Measurements from ENCODE around the gene L2HGDH. TPM values are rescaled to one million over a fixed set of nuclear protein-coding genes. Genes with fewer than 3 reads are reported as not detected.

The L2HGDH gene
- total RNA-seq, 4 donors from 2014 or later = 8.9 to 18.2 (median 11.6) TPM

DNA sequence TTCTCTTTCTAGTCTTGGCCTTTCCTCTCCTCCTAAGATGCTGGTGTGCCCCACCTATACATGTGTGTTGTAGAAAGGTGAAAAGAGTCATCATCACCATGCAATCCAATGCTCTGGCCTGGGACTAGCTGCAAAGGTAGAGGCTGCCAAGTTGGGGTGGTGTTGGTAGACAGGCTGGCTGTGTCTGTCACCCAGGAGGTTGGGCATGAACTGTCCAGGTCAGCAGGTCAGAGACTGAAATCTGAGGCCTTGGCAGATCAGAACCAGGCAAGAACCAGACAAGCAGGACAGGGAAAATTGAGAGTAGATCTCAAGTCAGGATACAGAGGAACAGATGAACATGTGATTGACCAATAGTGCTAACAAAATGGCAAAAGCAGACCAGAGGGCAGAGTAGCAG lies 26.2 kb downstream of the L2HGDH start:
- no peak for DNase-seq (ENCODE audit: low spot score in 2 of 2)
- no peak overlapping the region for H3K4me3 ChIP-seq (ENCODE audit: low read depth, poor library complexity, severe bottlenecking)
- intact Hi-C loops (cut with DNase I; ENCODE audit: low total_unique reads) = no loop called here
- TF ChIP-seq POLR2A (IDR thresholded peaks at IDR 0.05) = no peak
- TF ChIP-seq, protein P1, sequence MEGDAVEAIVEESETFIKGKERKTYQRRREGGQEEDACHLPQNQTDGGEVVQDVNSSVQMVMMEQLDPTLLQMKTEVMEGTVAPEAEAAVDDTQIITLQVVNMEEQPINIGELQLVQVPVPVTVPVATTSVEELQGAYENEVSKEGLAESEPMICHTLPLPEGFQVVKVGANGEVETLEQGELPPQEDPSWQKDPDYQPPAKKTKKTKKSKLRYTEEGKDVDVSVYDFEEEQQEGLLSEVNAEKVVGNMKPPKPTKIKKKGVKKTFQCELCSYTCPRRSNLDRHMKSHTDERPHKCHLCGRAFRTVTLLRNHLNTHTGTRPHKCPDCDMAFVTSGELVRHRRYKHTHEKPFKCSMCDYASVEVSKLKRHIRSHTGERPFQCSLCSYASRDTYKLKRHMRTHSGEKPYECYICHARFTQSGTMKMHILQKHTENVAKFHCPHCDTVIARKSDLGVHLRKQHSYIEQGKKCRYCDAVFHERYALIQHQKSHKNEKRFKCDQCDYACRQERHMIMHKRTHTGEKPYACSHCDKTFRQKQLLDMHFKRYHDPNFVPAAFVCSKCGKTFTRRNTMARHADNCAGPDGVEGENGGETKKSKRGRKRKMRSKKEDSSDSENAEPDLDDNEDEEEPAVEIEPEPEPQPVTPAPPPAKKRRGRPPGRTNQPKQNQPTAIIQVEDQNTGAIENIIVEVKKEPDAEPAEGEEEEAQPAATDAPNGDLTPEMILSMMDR (IDR thresholded peaks at IDR 0.05) = no peak

DNA sequence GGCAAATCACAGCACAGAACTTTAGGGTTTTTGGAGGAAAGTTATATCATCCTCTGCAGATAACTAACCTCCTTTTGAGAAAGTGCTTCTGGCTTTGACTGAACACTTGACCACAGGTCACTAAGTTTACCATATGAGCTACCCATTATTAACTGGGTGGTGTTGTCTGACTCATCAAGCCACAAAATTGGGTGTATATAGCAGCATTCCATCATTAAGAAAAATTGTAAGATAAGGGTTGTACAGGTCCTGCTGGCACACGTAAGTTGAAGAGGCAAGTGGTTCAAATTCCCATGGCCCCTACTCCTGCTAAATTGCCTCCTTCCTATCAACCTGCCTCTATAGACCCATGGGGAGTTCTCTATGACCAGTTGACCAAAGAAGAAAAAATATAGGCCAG lies 39.5 kb downstream of the L2HGDH start:
- intact Hi-C loops (cut with DNase I; ENCODE audit: low total_unique reads) = no loop called here
- no peak overlapping the region for H3K4me3 ChIP-seq (ENCODE audit: low read depth, poor library complexity, severe bottlenecking)
- 95 to 100% methylated on average over 1 of the region's 1 CpG for WGBS, 2 donors
- no peak for TF ChIP-seq POLR2A (IDR thresholded peaks at IDR 0.05)
- TF ChIP-seq, protein P1 (IDR thresholded peaks at IDR 0.05) = no peak
- no peak for DNase-seq (ENCODE audit: low spot score in 2 of 2)

DNA sequence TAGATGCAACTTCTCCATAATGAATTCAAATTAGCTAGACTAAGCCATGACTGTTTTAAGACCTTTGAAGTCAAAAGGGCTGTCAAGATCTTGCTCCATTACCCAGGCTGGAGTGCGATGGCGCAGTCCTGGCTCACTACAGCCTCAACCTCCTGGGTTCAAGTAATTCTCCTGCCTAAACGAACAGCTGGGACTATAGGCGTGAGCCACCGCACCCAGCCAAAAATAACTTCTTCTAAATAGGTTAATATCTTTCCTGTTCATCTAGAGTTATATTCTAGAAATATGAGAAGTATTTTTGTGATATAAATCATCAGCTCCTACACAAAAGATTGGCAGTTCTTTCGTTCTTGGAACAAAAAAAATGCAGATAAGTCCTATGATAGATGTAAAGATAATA lies 41.1 kb downstream of the L2HGDH start:
- H3K4me3 ChIP-seq (ENCODE audit: low read depth, poor library complexity, severe bottlenecking) = no peak overlapping the region
- intact Hi-C loops (cut with DNase I; ENCODE audit: low total_unique reads) = no loop called here
- 72 to 81% methylated on average over 6 of the region's 6 CpGs for WGBS, 2 donors
- DNase-seq (ENCODE audit: low spot score in 2 of 2) = no peak
- no peak for TF ChIP-seq POLR2A (IDR thresholded peaks at IDR 0.05)
- TF ChIP-seq, protein P1 (IDR thresholded peaks at IDR 0.05) = no peak

DNA sequence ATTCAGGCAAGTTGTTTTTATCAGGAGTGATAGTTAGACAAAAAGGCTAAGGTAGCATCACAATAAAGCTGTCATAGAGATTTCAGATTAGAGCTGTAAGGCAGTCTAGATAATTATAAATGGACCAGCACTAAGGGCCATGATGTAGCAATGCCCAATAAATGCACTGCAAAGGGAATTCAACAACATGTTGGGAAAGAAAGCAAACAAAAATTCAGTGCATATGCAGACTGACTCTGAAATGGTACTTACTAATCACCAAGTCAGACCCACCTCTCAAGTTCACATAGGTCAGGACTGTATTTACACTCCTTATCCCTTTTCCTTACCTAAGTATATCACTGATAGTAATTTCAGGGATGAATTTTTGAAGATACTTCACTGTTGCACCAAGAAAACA lies 47.0 kb downstream of the L2HGDH start:
- DNase-seq (ENCODE audit: low spot score in 2 of 2) = no peak
- TF ChIP-seq POLR2A (IDR thresholded peaks at IDR 0.05) = no peak
- TF ChIP-seq, protein P1 (IDR thresholded peaks at IDR 0.05) = no peak
- H3K4me3 ChIP-seq (ENCODE audit: low read depth, poor library complexity, severe bottlenecking) = no peak overlapping the region
- intact Hi-C loops (cut with DNase I; ENCODE audit: low total_unique reads) = no loop called here

DNA sequence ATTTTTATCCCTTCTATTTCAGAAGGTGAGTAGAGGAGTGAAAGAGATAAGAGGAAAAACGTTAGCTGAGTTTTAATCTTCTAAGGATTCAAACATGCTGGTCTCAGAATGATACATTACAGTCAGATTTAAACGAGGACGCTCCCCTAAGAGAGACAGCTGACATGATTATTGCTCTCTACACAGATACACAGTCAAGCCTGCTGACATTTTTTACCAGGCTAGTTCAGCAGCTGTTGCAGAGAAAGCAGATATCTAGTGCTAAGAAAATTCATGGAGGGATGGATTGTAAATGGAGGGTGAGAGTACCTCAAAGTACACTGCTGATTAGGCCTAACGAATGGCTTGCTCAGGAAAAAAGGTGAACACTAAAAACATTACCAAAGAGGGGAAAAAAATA lies 48.7 kb downstream of the L2HGDH start:
- WGBS, 2 donors = 66 to 74% methylated on average over 4 of the region's 4 CpGs
- TF ChIP-seq, protein P1 (IDR thresholded peaks at IDR 0.05) = no peak
- TF ChIP-seq POLR2A (IDR thresholded peaks at IDR 0.05) = no peak
- intact Hi-C loops (cut with DNase I; ENCODE audit: low total_unique reads) = no loop called here

DNA sequence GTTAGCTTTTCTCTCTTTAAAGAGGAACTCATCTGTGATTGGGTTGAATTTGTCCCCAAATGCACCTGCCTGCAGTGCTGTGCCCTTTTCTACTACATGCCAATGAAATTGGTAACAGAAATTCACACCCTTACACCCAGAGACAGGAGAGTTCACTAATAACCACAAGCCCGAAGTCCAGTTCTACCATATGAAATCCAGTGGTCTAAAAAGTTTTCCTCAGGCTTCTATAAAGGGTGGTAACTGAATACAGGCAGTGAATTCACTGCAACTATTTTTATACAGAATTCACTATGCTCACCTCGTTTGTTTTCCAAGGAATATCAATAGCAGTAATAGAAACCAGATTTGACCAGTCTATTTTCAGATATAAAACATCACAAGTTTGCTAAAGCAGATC lies 49.2 kb downstream of the L2HGDH start:
- DNase-seq (ENCODE audit: low spot score in 2 of 2) = no peak
- TF ChIP-seq POLR2A (IDR thresholded peaks at IDR 0.05) = no peak
- TF ChIP-seq, protein P1 (IDR thresholded peaks at IDR 0.05) = no peak
- intact Hi-C loops (cut with DNase I; ENCODE audit: low total_unique reads) = no loop called here
- WGBS, 2 donors = 61 to 64% methylated on average over 2 of the region's 2 CpGs
- no peak overlapping the region for H3K4me3 ChIP-seq (ENCODE audit: low read depth, poor library complexity, severe bottlenecking)

More for the DNA sequence above, 48.7 kb downstream of the L2HGDH start:
- DNase-seq (ENCODE audit: low spot score in 2 of 2) = no peak
- no peak overlapping the region for H3K4me3 ChIP-seq (ENCODE audit: low read depth, poor library complexity, severe bottlenecking)
